Measurements from ENCODE around the gene C1QC.

Gene C1QC

DNA sequence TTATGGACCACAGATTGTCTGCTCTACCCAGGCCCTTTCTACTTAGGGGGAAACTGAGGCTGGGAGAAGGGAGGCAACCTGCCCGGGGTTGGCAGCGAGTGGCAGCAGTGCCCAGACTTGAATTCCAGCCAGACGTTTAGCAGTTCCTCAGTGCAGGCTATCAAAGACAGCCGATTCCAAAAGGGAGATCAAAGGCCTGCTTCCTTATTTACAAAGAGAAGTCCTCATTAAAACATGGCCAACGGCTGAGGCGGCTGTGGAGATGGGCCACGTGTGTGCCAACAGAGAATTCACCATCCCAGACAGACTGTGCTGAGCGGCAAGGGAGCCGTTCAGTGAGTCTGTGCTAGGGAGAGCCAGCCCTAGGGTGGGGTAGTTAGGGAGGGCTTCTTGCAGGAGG, 37.3 kb downstream of the C1QC start:
- no peak for DNase-seq (ENCODE audit: low read depth in 3 of 3)

DNA sequence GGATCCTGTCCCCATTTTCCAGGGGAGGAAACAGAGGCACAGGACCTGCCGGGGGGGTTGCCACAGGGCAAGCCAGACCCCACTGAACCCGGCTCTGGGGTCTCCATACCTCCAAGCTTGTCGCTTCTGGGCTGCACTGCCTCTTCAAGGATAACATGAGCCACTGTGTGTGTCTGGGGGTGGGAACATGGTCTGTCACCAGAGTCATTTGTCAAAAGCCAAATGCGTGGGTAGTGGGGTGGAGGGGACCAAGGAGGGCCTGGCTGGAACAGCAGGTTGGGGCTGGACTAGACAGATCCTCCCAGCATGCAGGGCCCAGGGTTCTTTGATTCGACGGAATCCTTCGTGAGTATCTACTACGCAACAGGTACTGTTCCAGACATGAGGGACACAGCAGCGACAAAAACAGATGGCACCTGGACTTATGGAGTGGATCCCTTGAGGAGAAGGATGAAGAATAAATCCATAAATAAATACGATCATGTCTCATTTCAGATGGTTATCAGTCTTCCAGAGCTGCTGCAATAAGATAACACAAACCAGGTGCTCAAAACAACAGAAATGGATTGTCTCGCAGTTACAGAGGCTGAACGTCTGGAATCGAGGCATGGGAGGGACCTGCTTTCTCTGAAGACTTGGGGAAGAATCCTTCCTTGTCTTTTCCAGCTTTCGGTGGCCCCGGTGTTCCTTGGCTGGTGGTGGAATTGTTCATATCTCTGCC, 38.3 kb downstream of the C1QC start:
- DNase-seq (ENCODE audit: low read depth in 3 of 3), result no peak

DNA sequence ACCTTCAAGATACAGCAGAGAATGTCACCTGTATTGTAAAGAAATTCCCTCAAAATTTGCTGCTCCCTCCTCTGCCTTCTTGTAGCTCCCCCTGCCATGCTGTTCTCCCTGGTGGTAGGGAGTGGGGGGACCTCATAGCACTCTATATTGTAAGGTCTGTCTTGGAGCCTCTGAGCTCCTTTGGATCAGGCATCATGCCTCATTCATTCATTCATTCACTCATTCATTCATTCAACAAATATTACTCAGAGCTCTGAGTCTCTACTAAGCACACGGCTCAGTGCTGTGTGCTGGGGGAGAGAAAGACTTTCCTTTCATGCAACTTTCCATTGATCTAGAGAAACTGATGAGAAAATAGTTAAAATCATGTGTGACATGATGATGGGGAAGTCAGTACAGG, 40.1 kb downstream of the C1QC start:
- no peak for DNase-seq (ENCODE audit: low read depth in 3 of 3)

DNA sequence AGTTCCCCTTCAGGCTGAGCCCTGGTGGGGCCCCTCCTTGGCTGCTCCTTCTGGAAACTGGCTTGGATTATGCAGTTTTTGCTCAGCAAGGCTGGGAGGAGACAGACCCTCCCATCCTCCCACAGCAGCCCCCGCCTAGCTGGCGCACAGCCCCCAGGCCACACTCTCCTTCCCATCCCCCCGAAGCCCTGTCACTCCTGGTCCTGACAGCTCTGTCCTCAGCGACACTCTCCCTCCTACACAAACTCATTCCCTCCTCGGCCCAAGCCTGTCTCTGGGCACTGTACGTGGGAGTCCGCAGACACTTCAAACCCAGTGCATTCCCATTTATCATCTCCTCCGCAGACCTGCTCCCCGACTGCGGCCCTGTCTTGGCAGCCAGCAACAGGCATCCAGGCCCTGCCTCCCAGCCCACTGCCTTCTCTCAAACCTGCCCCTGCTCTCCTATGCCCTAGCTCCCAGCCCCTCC, 42.2 kb downstream of the C1QC start:
- DNase-seq (ENCODE audit: low read depth in 3 of 3), result no peak

DNA sequence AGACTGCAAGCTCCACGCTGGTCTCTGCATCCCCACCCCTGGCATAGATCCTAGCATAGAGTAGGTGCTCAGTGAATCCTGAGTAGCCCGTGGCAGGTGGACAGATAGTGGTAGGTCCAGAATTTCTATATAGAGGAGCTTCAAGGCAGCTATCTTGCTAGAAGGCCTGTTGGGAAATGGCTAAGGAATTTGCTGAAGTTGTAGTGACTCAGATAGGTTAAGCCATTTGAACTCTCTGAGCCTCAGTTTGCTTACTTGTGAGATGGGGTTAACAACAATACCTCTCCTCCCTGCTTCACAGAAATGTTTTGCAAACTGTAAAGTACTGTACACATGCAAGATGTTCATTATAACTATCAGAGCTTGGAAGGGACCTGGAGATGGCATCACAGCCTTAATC, 43.8 kb downstream of the C1QC start:
- DNase-seq (ENCODE audit: low read depth in 3 of 3), result no peak

DNA sequence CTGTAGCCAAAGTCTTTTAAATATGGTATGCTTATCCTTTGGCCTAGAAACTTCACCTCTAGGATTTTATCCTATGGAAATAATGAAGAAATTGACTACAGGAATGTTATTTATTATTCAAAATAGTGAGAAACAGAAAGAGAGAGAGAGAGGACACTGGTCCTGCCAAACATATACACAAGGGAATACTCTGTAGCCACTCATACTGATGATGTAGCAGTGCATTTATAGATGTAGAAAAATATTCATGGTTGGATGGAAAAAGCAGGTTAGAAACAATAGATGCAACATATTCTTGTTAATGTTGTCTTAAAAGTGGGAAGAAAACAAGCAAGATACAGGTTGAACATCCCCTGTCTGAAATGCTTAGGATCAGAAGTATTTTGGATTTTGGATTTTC, 45.0 kb downstream of the C1QC start:
- DNase-seq (ENCODE audit: low read depth in 3 of 3), result no peak

DNA sequence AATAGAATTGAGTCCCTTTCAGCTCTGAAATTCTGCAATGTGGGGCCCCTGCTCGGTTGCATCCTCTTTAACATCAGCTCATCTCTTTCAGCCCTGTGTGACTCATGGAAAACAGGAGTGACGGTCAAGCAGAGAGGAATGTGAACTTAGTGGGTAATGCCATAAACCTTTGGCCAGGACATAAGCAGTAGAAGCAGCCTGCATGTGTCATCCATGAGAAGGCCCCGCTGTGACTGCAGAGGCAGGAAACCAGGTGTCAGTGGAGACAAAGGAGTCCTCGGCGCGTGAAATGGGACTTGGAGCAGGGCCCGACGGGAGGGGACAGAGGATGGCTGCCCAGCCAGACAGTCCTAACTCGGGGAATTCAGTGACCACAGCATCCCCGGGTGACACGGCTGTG, 46.1 kb downstream of the C1QC start:
- DNase-seq (ENCODE audit: low read depth in 3 of 3), result no peak

DNA sequence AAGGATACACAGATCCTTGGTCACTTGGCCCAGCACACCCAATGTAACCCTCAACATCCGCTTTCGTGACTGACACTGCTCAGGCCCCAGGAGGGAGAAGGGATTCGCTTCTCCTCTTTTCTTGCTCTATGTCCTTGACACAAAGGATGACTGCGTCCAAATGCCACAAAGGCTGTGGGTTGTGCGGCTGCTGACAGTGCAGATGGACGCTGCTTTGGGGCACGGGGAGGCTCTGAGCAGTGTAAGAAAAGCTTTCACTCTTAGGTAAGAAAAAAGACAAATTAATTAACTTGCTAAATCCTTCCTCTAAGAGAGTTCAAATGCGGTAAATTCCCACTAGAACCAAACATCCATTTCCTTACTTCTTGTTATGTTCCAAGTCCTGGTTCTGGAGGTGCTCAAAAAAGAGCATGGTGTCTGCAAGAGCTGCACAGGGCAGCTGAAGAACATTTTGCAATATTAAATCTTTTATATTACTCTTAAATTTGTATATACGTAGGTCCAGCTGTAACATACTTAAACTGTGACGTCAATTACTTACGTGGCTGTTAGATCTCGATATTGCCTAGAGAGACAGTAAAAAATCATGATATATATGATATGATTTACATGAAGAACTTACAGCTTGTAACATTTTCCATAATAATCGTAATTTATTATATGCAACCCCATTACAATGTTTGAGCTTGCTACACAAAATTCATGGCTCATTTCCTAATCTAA, 47.8 kb downstream of the C1QC start:
- no peak for DNase-seq (ENCODE audit: low read depth in 3 of 3)

DNA sequence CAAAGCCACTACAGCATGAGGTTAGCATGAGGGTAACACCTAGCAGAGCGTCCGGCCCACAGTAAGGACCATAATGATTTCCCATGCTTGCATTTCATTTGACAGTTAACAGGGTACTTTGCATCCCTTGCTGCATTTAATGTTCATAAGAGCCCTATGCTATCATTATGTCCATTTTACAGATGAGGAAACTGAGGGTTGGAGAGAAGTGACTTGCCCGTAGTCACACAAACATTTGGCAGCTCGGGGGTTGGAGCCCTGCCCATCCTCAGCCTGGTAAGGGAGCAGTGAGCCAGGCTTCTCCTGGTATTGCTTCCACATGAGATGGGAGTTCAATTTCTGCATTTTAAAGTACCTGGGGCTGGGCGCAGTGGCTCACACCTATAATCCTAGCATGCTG, 50.7 kb downstream of the C1QC start:
- DNase-seq (ENCODE audit: low read depth in 3 of 3), result no peak

DNA sequence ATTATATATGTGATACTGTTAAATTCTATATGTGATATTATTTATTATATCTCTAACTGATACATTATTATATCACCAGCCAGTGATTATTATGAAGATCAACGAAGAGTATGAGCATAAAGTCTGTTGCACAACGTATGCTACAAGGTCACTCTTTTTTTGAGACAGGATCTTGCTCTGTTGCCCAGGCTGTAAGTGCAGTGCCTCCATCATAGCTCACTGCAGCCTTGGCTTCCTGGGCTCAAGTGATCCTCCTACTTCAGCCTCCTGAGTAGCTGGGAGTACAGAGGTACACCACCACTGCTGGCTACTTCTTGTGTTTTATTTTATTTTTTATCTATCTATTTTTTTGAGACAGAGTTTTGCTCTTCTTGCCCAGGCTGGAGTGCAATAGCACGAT, 53.2 kb downstream of the C1QC start:
- no peak for DNase-seq (ENCODE audit: low read depth in 3 of 3)

Measured in stimulated activated CD4-positive, alpha-beta T cell treated with anti-CD3 and anti-CD28 coated beads, TNF-alpha, amount 100 ng/mL, for 24 hours (primary cell).